MM.1S (cell line): ENCODE measurements around the gene RRAD.

Experiments
- CTCF ChIP-seq: fragments of 300-600 bp; sonication (generic); IDR thresholded peaks from 2 replicates; pipeline ENCODE4 v1.5.1; 2016; ENCODE audit warnings: antibody characterized with exemption, low read length, mixed read lengths
- EZH2 ChIP-seq: fragments of 300-600 bp; sonication (generic); optimal IDR thresholded peaks from 2 replicates; pipeline ENCODE3; 2017; ENCODE audit warnings: low read depth, mild to moderate bottlenecking, antibody characterized with exemption, low read length, mixed read lengths

- TF ChIP-seq CTCF, result no peak
- no peak for TF ChIP-seq EZH2
Observed at GRCh38 chr16:66898207-66898606, 27.1 kb downstream of the RRAD start.
